Activated T-helper 1 cell treated with anti-CD3 and anti-CD28 coated beads, Interleukin-12 subunit alpha, Interleukin-12 subunit beta, Interleukin-2, Interleukin-4 antibody, amounts not matched to agents 30 ng/mL and 10 ng/mL and 1 ng/mL, durations not matched to agents 14 hours and 24 hours and 36 hours (primary cell): ENCODE results near the gene OBI1. TPM values are rescaled to one million over a fixed set of nuclear protein-coding genes. Genes with fewer than 3 reads are reported as not detected.

Experiments
- DNase-seq: peaks from one replicate; pipeline ENCODE4 v3.0.0; 2021; ENCODE audit warnings: low spot score
- H3K27ac Mint-ChIP-seq: one replicate; pipeline ENCODE4 v1.8.0; 2021; ENCODE audit warnings: mild to moderate bottlenecking, mixed read lengths
- H3K27me3 Mint-ChIP-seq: one replicate; pipeline ENCODE4 v1.8.0; 2022; ENCODE audit warnings: mild to moderate bottlenecking, moderate library complexity, mixed read lengths; ENCODE audit not compliant: insufficient read depth
- H3K36me3 Mint-ChIP-seq: one replicate; pipeline ENCODE4 v1.8.0; 2021; ENCODE audit warnings: low read depth, mixed read lengths
- H3K4me1 Mint-ChIP-seq: one replicate; pipeline ENCODE4 v1.8.0; 2021; ENCODE audit warnings: low read depth, mixed read lengths
- H3K4me3 Mint-ChIP-seq: one replicate; pipeline ENCODE4 v1.8.0; 2021; ENCODE audit warnings: mild to moderate bottlenecking, moderate library complexity, mixed read lengths
- H3K9me3 Mint-ChIP-seq: one replicate; pipeline ENCODE4 v1.8.0; 2021; ENCODE audit warnings: mixed read lengths
- intact Hi-C: fragments of 100-400 bp; cut with micrococcal nuclease; formaldehyde crosslinking; loops from one replicate; pipeline ENCODE4 v1.15.1; 2024
- total RNA-seq: library from RNA; stranded (reverse); gene quantifications from 2 replicates; pipeline ENCODE4 v1.2.3, GENCODE V29; 2022

OBI1 gene
- total RNA-seq, 1 donor from 2014 or later, result 20.0 TPM

DNA sequence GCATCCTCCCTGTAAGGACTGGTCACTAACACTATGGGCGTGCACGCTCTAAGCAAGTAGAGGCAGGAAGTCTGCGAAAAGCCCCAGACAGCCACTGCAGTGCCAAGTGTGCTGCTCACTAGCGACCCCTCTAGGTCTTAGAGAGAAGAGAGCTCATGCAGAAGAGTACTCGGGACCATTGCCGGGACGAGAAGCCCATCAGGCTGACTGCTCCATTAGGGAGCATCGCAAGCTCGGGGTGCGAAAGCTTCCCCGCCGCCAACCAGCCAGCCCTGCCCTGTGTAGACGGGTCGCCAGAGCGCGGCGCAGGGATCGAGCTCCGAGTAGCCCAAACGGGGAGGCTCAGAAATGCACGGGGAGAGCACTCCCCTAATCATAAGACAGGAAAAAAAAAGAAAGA, 72.2 kb downstream of the OBI1 start:
- Mint-ChIP-seq H3K9me3 (peaks cover 6% of the 10 kb centered on the region), H3K36me3 (peaks cover 1% of the 10 kb centered on the region), H3K4me3 (no peak overlapping the region), H3K4me1 (no peaks in the 10 kb centered on the region), H3K27ac (no peak overlapping the region), H3K27me3 (peaks cover 60% of the 10 kb centered on the region)
- DNase-seq, result no peak
- intact Hi-C loops, result no loop called here

- Mint-ChIP-seq H3K27ac (no peak overlapping the region), H3K27me3 (peaks cover 10% of the 10 kb centered on the region), H3K4me1 (no peaks in the 10 kb centered on the region), H3K4me3 (no peak overlapping the region), H3K36me3 (no peaks in the 10 kb centered on the region), H3K9me3 (no peaks in the 10 kb centered on the region)
- intact Hi-C loops, result no loop called here
- no peak for DNase-seq
These were observed 82.7 kb downstream of the OBI1 start for GRCh38 chr13:78576261-78576660.

DNA sequence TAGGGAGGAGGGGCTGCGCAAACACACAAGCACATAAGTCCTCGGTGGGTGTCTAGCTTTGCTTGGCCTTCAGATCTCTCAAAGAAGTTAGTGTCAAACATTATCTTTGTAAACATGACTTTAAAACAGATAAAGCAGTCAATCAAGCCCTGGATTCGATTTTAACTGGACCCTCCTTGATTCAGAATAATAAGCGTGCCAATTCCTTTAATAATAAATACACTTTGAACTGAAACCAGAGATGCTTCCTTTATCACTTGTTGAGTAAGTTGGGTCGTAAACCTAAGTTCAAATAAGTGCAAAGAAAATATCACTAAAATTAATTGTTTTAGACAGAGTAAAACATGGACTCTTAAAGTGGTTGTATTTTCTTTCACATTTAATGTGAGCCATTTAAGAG, 86.5 kb downstream of the OBI1 start:
- H3K9me3 Mint-ChIP-seq, result no peaks in the 10 kb centered on the region
- H3K36me3 Mint-ChIP-seq, result no peaks in the 10 kb centered on the region
- intact Hi-C loops, result no loop called here
- H3K4me3 Mint-ChIP-seq, result no peak overlapping the region
- no peak for DNase-seq
- no peak overlapping the region for H3K27ac Mint-ChIP-seq
- H3K27me3 Mint-ChIP-seq, result no peaks in the 10 kb centered on the region
- H3K4me1 Mint-ChIP-seq, result no peaks in the 10 kb centered on the region

DNA sequence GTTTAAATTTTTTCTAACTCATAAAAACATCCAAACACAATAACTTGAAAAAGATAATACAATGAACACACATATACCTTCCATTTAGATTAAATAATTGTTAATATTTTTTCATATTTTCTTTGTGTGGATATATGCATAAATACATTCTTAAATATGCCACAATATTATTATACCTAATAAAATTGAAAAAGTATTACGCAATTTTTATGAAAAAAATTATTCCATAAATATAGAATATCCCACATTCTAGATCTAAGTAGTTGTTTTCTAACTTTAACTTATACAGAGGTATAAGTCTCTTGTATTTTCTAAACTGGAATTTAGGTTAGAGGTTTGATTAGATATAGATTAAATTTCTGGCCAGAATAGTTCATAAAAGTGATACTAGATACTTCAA, 89.9 kb downstream of the OBI1 start:
- H3K36me3 Mint-ChIP-seq, result no peaks in the 10 kb centered on the region
- H3K27ac Mint-ChIP-seq, result no peak overlapping the region
- no peak overlapping the region for H3K4me3 Mint-ChIP-seq
- intact Hi-C loops, result no loop called here
- H3K27me3 Mint-ChIP-seq, result no peaks in the 10 kb centered on the region
- no peak for DNase-seq
- no peaks in the 10 kb centered on the region for H3K9me3 Mint-ChIP-seq
- no peaks in the 10 kb centered on the region for H3K4me1 Mint-ChIP-seq

DNA sequence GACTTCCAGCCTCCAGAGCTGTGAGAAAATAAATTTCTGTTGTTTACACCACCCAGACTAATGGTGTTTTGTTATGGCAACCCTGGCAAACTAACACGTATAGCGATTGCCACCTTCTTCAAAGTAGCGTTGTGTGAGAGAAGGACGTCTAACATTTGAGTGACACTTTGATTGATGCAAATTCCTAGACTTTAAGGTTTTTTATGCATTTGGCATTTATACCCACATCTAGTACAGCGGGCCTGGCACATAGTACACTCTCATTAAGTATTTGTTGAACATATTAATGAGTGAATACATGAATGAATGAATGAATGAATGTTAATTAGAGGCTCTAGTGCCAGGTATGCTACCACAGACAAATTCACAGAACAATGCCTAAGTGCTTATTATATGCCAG, 92.3 kb downstream of the OBI1 start:
- H3K27me3 Mint-ChIP-seq, result no peaks in the 10 kb centered on the region
- DNase-seq, result no peak
- no peaks in the 10 kb centered on the region for H3K4me1 Mint-ChIP-seq
- no peak overlapping the region for H3K4me3 Mint-ChIP-seq
- intact Hi-C loops, result no loop called here
- no peaks in the 10 kb centered on the region for H3K9me3 Mint-ChIP-seq
- no peaks in the 10 kb centered on the region for H3K36me3 Mint-ChIP-seq
- no peak overlapping the region for H3K27ac Mint-ChIP-seq

Other genes with a start within 250 kb of the OBI1 start
- 0.23 and 0.29 TPM in 2 replicates for gene POU4F1, start 55.6 kb downstream of the OBI1 start, total RNA-seq